GM18868 (cell line): ENCODE data around the gene GTPBP3.

Experiments
- ATAC-seq: cut with Tn5 transposase; IDR thresholded peaks from one replicate; pipeline ENCODE4 v1.9.1; 2021; ENCODE audit warnings: mild to moderate bottlenecking, moderate library complexity; ENCODE audit not compliant: unreplicated experiment

GTPBP3 gene

GRCh38 chr19:17327068-17327653, 10.2 kb upstream of the GTPBP3 start:
- ATAC-seq, result no peak

GRCh38 chr19:17327654-17328516, 9.5 kb upstream of the GTPBP3 start:
- ATAC-seq, result no peak

DNA sequence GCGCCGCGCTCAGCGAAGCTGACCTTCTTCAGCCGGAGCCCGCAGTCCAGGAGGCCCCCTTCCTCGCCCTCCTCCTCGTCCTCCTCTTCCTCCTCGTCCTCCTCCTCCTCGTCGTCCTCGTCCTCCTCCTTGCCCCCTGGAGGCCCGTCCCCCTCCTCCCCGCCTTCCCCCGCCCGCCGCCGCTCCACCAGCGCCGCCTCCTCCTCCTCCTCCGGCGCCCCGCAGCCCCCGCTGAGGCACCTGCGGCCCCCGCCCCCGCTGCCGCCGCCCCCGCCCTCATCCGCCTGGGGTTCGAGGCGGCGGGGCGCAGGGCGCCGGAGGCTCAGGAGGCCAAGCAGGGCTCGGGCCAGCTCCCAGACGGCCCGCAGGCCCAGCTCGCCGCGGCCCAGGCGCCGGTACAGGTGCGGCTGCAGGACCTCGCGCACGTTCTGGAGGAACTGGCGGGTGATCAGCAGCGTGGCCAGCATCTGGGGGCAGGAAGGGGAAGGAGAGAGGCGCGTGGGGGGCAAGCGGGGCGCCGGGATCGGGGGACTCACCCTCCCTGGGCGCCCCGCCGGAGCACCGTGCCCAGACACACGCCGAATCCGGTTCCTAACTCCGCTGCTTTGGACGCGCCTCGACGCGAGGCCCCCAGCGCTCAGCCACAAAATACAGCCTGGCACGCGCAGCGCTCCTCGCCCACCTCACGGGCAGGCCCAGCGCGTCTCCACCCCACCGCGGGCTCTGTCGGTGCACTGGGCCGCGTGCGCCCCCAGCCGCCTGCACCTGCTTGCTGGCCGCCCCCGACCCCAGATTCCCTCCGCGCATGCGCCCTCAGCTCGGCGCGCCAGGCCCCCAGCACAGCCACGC, 8.6 kb upstream of the GTPBP3 start:
- no peak for ATAC-seq

GRCh38 chr19:17329366-17330261, 7.7 kb upstream of the GTPBP3 start:
- ATAC-seq, result no peak

DNA sequence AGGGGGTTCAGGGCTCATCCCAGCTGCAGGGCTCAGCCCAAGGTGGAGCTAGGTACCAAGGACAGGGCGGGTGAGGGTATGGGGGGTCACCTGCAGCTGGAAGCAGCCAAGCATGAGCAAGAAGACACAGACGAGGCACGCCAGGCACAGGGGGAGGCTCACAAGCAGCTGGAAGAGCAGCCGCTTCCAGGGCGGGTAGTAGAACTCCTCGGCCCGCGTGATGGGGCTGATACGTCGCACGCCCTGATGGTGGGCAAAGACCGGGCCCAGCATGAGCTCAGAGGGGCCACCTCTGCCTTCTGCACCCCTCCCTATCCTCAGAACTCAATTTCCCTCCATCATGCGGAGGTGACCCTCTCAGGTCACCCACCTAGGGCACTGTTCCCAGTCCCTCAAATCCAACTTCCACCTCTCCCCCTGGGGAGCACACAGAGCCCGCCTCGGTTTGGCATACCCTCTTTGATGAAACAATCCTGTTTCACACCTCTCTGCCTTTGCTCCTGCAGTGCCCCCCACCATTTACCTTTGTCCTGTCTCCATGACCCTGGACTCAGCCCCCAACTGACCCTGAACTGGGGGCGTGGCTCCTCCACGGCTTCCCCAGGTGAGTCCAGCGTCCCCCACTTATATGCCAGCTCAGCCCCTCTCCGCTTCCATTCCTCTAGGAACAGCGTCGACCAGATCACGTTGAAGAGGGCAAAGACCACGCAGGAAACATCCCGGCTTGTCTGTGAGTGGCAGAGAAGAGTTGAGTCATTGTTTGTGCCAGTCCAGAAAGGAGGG, 6.9 kb upstream of the GTPBP3 start:
- ATAC-seq, result no peak

DNA sequence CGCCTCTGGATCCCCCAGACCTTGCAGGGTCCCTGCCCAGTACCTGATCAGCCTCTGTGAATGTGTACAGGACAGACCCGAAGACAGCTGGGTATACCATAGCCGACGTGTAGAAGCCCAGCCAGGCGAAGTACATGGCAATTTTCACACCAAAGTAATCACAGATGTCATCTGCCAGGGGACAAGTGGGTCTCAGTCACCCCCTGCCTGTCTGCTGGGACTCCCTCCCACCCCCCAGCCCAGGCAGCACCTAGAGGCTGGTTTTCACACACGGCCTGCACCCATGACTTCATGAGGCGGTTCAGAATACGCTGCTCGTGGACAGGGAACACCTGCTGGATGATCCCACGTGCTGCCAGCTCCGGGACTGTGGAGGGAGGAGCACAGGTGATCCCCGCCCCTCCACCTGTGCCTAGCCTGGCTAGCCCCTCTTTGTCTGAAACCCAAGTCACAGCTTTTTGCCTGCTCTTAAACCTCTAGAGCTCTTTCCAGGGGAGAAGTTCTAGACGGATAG, 6.3 kb upstream of the GTPBP3 start:
- no peak for ATAC-seq

- no peak for ATAC-seq
Measured at GRCh38 chr19:17332360-17332676, 5.0 kb upstream of the GTPBP3 start.

DNA sequence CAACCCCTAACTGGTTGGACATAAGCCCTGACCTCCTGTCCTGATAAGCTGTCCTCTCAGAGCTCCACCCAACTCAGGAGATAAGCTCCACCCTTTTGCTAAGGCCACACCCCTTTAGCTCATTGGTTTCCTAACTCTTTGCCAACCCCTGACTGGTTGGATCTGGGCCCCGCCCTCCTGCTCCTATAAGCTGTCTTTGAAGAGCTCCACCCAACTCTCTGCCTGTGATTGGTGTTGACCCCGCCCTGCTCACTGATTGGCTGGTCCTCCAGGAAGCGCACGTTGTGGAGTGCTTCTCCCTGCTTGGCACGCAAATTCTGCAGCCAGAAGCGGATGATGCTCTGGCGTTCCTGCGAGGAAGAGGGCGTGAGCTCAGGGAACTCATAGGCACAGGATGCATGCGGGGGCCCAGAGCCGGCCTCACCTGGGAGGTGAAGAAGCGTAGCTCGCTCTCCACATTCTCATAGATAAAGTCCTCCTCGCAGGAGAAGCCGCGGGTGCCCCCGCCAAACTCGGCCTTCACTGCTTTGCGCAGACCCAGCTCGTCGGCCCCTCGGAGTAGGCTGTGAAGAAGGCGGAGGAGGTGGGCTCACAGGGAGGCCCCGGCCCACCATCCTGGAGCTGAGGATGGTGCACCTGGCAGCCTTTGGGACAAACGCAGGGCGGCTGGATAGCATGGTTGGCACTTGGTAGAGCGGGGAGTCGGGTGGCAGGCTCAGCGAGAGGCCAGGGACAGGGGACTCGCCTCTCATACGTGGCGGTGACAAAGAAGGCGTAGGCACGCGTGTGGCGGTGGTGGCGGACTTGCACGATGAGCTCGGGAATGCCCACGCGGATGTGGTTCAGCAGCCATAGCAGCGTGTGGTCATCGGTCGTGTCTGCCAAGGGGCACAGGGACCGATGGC, 4.4 kb upstream of the GTPBP3 start:
- no peak for ATAC-seq

- ATAC-seq, result no peak
Measured at GRCh38 chr19:17333611-17334413, 3.5 kb upstream of the GTPBP3 start.

DNA sequence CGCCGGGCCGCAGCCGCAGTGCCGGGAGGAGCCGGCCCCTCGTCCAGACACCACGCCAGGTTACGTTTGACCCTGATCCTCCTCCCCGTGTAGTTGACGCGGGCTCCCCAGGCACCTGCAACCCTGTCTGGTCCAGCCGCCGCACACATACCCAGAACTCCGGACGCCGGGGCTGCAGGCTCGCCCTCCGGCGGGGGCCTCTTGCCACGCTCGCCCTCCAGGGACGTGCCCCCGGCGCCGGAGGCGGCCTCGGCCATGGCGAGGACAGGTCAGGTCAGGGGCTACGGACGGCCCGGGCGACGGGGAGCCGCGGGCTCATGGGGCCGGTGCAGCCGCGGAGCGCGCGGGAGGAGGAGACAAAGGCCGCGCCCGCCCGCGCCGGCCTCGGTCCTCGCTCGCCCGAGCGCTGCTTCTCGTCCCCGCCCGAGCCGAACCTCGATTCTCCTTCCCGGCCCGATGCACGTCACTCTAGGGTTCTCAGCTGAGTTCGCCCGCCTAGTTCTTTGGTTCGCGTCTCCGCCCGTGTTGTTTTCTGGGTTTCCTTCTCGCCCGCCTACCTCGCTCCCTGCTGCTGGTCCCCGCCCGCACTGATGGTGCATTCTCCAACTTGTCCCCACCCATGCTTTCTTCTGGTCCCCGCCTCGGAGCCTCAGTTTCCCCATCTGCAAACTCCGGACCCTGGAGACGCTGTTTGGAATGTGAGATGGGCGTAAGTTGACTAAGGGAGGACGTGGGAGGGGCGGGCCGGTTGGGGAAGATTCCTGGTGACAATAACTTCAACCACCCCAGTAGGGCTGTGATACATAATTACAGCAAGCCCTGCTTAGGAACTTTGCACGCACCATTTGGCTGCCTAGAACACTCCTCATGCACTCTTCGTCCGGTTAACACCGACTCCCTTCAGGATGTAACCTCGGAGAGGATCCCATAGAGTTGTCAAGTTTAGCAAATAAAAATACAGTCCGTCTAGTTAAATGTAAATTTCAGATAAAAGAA, 2.6 kb upstream of the GTPBP3 start, which contains the start of gene ANO8:
Gene ANO8 (minus strand): TSS at position 442 of the 996 bp plus-strand sequence. CDS start 185 bp downstream, at position 257.
- peak; percentile 46 for ATAC-seq

DNA sequence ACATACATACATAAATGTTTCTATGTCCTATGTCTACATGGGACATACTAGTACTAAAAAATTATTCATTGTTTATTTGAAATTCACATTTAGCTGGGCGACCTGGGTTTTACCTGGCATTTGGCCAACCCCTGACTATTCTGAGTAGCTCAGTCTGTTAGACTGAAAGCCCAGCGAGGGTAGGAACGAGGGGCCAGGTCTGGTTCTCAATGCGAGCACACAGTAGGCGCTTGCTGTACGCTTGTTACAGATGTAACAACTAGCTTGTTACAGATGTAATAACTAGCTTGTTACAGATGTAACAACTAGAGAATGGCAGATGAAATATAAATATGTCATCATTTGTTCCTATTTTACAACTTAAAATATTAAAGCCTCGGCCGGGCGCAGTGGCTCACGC, 1.8 kb upstream of the GTPBP3 start:
- no peak for ATAC-seq

GRCh38 chr19:17337675-17338432, 501 bp downstream of the GTPBP3 start:
- ATAC-seq, result no peak

GRCh38 chr19:17338433-17339078, 1.2 kb downstream of the GTPBP3 start:
- ATAC-seq, result no peak

GRCh38 chr19:17339088-17339741, 1.9 kb downstream of the GTPBP3 start:
- no peak for ATAC-seq
